Putamen (tissue), 1 donor: Measurements from ENCODE around the gene TGIF1.

Experiments used
- DNase-seq: peaks from one replicate; pipeline ENCODE4 v3.0.0-alpha.2; 2016; ENCODE audit warnings: low spot score

Gene TGIF1

DNA sequence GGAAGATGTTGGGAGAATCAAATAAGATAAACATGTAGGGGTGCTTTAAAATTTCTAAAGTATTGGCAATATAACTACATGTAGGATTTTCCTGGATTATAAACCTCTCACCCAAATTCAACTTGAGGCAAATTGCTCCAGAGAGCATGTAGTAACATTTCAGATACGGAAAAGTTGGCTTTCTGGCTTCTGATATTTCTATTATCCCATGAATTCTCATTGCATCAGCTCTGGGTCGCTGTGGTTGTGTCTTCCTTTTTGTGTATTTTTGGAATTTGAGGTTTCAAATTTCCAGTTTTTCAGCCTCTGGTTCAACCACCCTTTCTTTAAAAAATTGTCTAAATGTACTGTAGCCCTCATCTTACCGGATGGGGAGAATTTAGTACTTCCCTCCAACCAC, 32.3 kb downstream of the TGIF1 start:
- DNase-seq = no peak

DNA sequence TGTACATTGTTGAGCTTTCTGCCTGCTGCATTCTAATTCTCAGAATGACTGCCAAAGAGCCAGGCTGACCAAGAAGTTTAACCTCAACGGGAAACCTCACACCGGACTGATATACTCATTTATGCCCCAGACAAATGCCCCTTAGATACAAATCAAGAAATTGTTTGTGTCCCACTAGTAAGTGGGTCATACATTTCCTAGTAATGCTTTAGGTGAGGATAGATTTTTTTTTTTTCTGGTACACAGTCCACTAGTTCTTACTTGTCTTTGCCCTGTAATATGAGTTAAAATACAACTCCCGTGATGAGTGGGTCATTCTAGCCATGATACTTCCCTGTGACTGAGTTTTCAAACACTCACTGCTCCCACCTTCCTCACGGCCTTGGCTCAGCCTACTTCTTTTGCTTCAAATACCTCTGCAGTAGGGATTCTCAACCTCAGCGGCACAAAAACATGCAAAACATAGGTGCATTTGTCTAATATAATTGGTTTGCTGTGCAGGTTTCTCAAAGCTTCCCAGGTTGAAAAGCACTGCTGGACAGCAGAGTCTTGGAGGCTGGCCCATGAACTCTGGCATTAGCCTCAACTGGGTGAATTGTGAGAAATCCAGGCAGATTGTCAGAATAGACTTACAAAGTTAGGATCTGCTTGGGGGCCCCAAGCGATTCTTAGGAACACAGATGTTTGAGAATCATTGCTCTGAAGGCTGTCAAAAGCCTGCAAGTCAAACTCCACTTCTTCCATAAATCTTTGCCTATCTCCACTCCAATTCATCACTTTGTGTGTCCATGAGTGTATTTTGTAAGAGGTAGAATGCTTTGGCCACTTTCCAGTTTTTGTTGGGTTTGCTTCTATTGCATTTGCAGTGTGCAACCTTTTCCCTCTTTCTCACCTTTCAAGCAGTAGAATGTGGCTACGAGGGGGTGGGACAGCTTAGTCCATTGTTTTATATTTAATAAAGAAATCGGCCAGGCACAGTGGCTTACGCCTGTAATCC, 35.5 kb downstream of the TGIF1 start:
- DNase-seq = no peak

DNA sequence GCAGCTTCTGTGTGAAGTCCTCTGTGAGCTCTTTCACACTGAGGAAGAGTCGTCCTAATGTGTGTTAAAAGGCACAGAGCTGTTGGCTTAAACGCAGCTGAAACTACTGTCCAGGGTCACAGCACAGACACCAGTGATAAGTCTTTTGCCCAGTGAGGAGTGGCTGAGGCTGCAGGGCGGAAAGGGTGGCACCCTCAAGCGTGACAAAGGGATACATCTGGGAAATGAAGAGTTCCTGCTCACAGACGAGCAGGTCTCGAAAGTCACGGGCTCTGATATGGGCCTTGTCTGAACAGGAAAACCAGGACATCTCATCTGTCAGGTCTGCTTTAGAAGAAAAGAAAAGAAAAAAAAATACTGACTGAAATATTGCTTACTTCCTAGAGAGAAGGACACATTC, 36.5 kb downstream of the TGIF1 start:
- DNase-seq = no peak

DNA sequence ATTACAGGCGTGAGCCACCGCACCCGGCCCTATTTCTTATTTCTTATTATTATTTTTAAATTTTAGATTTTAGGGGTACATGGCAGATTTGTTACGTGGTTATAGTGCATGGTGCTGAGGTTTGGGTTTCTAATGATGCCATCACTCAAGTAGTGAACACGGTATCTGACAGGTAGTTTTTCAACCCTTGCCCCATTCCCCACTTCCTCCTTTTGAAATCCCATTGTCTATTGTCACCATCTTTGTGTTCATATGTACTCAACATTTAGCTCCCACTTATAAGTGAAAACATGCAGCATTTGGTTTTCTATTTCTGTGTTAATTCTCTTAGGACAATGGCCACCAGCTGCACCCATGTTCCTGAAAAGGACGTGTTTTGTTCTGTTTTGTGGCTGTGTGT, 39.5 kb downstream of the TGIF1 start:
- DNase-seq = no peak

DNA sequence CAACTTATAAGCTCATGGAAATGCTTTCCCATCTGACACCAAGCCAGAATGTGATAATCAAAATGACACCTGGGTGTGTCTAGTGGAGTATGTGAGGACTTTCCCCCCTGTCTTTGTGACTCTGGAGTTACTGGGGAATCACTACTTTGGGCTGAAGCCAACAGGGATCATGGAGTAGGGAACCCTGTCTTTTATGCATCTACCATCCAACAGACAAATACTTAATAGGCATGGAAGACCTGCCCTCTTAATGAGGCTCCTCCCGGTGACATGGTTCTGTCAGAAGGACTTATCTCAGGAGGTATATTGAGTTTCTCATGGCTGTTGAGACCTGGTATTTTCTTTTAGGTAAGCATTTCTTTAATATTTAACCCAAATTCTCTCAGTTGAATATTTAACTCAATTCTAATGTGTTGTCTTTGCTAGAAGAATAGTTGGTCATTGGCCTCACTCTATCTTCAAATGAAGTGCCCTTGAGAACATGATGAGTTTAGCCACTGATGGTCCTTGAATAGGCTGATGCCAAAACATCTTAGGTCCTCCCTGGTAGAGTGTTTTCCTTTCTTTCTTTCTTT, 42.1 kb downstream of the TGIF1 start:
- DNase-seq = no peak

DNA sequence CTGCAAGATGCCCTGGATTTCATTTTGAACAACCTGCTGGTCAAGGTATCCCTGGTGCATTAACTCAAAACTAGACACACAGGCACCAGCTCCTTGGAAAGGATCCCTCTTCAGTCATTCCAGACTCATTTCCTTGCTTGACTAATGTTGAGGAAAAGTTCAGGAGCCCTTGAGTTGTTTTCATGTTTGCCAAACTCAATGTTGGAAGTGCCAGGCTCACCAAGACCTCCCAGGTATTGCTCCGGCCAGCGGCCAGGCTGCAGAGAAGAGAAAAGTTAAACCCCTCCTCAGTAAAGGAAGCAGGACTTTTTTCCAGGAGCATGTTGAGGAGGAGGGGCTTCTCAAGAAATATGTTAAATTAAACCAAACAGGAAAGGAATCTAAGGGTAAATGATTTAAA, 42.7 kb downstream of the TGIF1 start:
- no peak for DNase-seq

DNA sequence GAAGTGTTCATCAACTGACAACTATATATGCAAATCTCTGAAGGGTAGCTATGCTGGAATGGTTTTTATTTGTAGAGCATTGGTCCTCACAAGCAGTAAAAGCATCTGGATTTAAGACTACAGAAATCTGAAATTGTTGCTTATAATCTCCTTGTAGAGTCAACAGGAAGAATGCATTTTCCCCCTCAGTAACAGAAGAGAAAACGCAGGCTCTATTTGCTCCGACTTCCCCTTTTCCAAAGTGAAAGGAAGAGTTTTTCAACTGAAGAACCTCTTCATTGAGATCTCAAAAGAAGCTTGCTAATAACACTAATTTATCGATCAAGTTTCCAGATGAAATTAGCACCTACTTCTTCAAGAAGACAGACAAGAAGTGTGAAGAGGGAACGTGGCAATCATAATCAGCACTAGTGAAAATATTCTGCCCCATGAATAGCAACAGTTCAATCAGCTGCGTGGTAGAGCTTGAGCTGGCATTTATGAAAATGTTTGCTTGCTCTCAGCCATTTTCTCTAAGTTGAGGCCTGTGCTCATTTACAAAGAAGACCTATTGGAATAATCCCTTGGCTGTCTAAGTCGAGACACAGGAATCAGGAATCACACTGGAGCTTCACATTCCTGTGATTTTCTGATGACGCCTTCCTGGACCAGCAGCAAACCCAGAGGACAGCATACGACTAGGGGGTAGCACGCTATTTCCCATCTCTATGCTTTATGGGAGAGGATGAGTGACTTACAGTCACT, 43.7 kb downstream of the TGIF1 start:
- no peak for DNase-seq

DNA sequence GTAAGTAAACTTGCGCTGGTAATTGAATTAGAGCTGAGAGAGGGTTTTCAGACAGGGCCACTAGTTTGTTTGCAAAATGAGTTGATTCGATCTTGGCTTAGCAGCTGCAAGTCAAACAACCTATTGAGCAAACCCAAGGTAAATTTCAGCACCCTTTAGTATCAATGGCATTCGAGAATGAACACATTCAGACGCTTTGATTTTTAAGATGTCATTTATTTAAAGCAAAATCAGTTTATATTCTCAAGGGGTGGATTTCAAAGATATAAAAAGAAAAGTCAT, 44.2 kb downstream of the TGIF1 start:
- no peak for DNase-seq

DNA sequence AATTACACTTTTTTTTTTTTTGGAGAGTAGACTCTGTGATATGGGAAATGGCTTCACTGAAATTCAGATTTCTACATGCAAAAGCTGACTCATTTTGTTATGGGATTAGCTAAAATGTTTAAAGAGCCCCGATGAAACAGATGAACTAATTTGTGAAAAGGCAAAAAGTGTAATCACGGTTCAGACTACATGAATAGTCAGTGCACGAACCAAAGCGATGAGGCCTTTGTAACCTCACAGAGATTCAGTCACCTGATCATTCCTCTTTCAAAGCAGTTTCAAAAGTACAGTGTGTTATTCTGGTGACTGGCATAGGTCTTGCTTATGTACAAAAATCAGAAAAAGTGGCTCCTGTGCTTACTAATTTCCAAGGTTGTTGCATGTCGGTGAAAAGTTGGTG, 44.6 kb downstream of the TGIF1 start:
- DNase-seq = no peak

DNA sequence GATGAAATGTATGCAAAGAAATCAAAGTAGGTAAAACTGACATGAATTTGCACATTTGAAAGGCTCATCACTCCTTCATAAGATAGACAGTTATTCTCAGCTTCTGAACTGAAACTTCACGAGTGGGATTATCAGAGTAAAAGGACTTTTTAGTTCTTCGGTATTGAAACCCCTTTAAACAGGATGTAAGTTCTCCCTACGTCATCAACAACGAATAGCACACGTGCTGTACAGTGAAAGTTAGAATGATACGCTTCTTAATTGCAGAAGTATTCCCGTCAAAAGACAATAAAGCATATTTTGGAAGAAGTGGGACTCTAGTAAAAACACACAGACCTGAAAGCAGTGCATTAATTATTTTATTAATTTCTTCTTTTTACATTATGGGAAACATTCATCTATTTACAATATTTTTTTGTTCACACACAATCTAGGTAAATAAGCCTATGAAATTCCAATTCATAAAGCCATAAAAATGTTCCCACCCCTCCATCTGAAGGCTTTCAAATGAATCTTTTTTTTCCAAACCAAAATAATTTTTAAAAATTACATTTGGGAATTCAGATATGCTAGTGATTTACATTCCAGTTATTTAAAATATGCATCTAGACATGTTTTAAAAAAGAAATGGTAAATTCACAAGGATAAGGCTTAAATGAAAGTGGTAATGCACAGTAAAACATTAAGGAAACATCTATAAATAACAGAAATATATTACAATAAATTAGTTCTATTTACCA, 45.9 kb downstream of the TGIF1 start:
- DNase-seq = no peak

DNA sequence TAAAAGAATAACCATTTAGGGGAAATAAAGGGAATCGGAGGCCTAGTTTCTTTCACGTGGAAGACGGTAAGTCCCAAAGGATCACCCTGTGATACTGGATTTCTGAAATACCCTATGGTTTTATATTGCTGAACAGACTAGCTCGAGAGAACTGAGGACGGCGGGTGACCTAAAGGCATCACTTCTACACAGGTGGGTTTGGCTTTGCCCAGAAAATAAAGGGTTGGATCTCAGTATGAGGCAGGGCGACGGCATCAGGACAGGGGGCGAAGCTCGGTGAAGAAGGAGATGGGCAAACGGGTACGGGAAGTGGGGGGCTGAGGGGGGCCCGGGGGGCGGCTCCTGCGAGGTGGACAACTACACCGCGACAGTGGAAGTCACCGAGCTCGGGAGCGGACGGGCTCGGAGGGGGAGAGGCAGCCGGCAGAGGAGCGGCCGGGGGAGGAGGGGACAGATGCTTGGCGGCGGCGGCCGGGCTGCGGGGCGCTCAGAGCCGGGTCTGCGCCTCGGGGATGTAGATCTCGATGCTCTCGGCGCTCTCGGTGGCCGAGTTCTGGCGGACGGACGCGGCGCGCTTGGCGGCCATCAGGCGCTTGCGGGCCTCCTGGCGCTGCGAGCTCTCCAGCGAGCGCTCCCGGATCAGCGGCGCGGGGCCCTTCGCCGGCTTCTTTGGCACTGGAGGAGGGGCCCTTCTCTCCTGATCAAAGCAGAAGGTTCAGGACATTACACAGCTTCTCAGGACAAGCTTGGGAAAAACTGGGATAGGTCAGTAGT, 48.9 kb downstream of the TGIF1 start:
- no peak for DNase-seq

DNA sequence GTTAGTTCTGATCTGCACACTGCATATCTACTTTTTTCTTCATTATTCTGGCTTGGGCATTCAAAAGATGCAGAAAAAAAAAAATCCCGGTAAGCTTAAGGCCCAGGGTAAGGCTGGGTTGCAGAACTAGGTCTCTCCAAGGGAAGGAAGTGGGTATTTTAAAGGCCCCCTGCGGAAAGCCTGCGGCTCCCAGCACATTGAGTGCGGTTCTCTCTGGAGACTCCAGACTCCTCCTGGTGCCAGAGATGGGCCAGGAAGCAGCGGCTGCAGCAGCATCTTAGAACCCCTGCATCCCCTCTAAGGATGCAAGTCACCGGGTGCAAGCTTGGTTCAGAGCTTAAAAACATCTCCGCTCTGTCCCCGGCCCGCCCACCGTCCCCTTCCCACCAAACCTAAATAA, 49.5 kb downstream of the TGIF1 start:
- no peak for DNase-seq

DNA sequence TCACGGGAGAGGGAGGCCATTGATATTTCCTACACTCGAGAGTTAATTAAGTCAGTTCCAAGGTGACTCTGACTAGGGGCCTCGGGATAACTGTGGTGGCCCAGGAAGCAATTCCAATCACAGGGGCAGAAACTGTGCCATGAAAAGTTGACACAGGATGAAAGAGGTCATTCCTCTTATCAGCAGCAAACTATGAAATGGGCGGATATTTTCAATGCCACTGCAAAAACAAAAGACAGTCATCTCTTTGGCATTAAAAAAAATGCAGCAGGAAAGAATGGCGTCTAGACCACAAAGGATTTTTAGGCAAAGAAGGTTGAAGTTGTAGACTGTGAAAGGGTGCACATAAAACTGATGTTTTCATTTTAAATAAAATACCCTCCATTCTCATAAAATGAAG, 50.0 kb downstream of the TGIF1 start:
- DNase-seq = no peak

DNA sequence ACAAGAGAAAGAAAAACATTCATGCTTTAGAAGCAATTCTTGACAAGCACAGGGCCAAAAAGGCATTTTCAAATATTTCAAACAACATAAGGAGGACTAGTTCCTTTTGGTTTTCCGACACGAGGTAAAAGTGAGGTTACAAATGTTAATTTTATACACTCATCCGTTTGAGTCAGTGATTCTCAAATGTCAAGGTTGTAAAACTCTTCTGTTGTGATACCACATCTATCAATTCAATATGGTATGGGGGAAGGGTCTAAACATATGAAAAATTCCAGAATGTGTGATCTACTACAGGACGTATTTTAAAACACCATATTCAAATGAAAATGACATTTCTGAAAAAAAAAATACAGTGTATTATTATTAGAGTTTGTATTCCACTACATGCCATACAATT, 52.7 kb downstream of the TGIF1 start:
- no peak for DNase-seq

DNA sequence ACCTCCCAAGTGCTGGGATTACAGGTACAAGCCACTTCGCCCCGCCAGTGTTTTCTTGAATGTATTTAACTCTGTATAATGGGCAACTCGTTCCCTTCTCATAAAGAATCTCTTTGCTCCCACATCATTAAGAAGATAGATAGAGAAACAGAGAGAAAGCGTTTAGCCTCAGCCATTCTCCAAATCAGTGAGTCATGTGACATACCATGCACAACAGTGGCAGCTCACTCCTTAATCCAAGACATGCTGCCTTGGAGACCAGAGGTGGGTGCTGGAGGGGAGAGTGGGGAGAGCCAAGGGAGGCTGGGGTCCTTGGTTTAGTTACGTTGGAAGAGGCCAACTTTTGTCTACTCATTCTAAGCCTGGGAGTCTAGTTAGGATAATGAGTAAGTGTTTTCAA, 54.7 kb downstream of the TGIF1 start:
- no peak for DNase-seq

DNA sequence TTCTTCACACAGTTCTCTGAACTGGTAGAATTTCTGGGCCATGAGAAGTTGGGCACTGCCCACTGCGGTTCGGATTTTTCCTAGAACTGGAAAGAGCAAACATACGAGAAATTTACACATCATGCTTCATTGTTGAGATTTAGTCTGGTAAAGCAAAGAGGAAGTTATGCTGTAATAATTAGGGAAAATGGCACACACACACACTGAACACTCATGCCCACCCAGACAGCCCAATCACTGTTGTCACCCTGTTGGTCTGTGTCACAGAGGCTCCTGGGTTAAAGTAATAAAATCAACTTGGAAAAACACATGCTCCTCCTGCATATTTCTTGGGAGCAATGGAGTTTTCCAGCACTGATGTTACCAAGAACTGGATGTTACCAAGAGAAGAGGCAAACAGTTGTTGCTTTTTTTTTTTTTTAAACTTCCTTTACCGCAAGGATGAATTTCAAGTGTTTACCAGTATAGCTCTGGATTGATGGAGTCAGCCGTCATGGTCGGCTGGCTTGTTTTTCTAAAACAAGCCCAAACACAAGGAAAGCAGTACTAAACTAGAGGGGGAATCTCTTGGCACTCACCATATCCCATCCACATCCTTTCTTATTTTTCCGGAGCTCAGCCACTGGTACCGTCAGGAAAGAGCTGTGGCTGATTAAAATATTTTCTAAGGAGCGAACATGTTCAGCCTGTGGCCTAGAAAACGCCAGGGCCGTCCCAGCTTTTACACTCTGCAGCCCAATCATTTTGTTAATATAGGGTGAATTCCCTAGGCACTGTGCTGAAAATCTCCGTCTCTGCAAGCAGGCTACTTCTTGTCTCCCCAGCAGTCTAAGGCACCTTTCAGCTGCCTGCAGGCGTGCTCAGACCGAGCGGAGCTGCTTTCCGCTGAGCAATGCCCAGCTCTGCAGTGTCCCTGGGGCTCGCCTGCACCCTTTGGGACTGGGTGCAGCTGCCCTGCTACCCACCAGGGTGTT, 58.9 kb downstream of the TGIF1 start:
- DNase-seq = no peak
